ENCODE measurements around the gene CAPS. TPM values are rescaled to one million over a fixed set of nuclear protein-coding genes. Genes with fewer than 3 reads are reported as not detected.
A peak's percentile ranks its signal among the peaks of the same experiment; 100 is the strongest.

The CAPS gene
- total RNA-seq, 1 experiment from 2014 or later = 5.3 TPM

GRCh38 chr19:5947435-5947834, 33.4 kb downstream of the CAPS start:
- CTCF ChIA-PET = interaction anchor here (0.7 to 9.0 kb wide), 6 partner anchors 12 to 318 kb away, joined by 3 to 95 read pairs (median 4); no protein-coding TSS in a partner anchor
- Mint-ChIP-seq H3K4me3 (no peak overlapping the region), H3K27me3 (ENCODE audit: low read depth) (no peaks in the 10 kb centered on the region; the same call in 1 of the 2 replicates), H3K36me3 (peaks cover 6% of the 10 kb centered on the region; the same call in 1 of the 2 replicates), H3K27ac (peak overlapping the region; percentile 91; the same call in 1 of the 2 replicates), H3K4me1 (peaks cover 57% of the 10 kb centered on the region), H3K9me3 (no peaks in the 10 kb centered on the region)
- DNase-seq (ENCODE audit: low spot score) (no peak), ATAC-seq (no peak)
- POLR2A ChIA-PET = interaction anchor here (0.6 to 1.6 kb wide), 3 partner anchors 43 to 143 kb away, joined by 4 to 6 read pairs (median 5); partner anchors contain the start of gene VMAC
- TF ChIP-seq ESRRA (CRISPR knock-in tag; IDR thresholded peaks at IDR 0.05; ENCODE audit: borderline replicate concordance) (no peak), ZNF263 (CRISPR knock-in tag; IDR thresholded peaks at IDR 0.05; ENCODE audit: low read depth) (no peak), TCF7 (CRISPR knock-in tag; IDR thresholded peaks at IDR 0.05; ENCODE audit: low read depth) (no peak), ZNF671 (CRISPR knock-in tag; IDR thresholded peaks at IDR 0.05) (no peak), JAZF1 (CRISPR knock-in tag; IDR thresholded peaks at IDR 0.05) (no peak), MLX (CRISPR knock-in tag; IDR thresholded peaks at IDR 0.05) (no peak), ATF2 (CRISPR knock-in tag; IDR thresholded peaks at IDR 0.05; ENCODE audit: borderline replicate concordance, low read depth) (no peak), HMGA2 (CRISPR knock-in tag; IDR thresholded peaks at IDR 0.05) (no peak), ZNF423 (CRISPR knock-in tag; IDR thresholded peaks at IDR 0.05) (no peak), ZNF317 (CRISPR knock-in tag; IDR thresholded peaks at IDR 0.05; ENCODE audit: borderline replicate concordance, low read depth) (no peak), NR3C1 (CRISPR knock-in tag; conservative IDR thresholded peaks at IDR 0.05; ENCODE audit: low read depth) (no peak), ZNF512 (CRISPR knock-in tag; IDR thresholded peaks at IDR 0.05; ENCODE audit: borderline replicate concordance) (no peak), ZNF281 (CRISPR knock-in tag; IDR thresholded peaks at IDR 0.05) (no peak), GRHL2 (CRISPR knock-in tag; IDR thresholded peaks at IDR 0.05; ENCODE audit: insufficient replicate concordance, severe bottlenecking) (no peak), ERG (CRISPR knock-in tag; IDR thresholded peaks at IDR 0.05) (no peak)

GRCh38 chr19:5948752-5949564, 34.9 kb downstream of the CAPS start:
- Mint-ChIP-seq H3K27ac (peak overlapping the region; percentile 42), H3K36me3 (peaks cover 6% of the 10 kb centered on the region; the same call in 1 of the 2 replicates), H3K9me3 (no peaks in the 10 kb centered on the region), H3K27me3 (ENCODE audit: low read depth) (no peaks in the 10 kb centered on the region; the same call in 1 of the 2 replicates), H3K4me3 (no peak overlapping the region), H3K4me1 (peaks cover 69% of the 10 kb centered on the region)
- CTCF ChIA-PET = interaction anchor here (1.0 to 9.0 kb wide), 6 partner anchors 19 to 145 kb away, joined by 3 to 95 read pairs (median 6); no protein-coding TSS in a partner anchor
- ATAC-seq = no peak
- POLR2A ChIA-PET = interaction anchor here (0.6 kb wide), 2 partner anchors 11 to 1541 kb away, joined by 3 to 6 read pairs; no protein-coding TSS in a partner anchor
- DNase-seq (ENCODE audit: low spot score) = no peak
- TF ChIP-seq ZNF532 (CRISPR knock-in tag; IDR thresholded peaks at IDR 0.05; ENCODE audit: borderline replicate concordance) (no peak), SOX15 (CRISPR knock-in tag; IDR thresholded peaks at IDR 0.05) (no peak), ATF3 (CRISPR knock-in tag; conservative IDR thresholded peaks at IDR 0.05) (no peak), SMAD4 (CRISPR knock-in tag; IDR thresholded peaks at IDR 0.05) (no peak), TEAD1 (CRISPR knock-in tag; IDR thresholded peaks at IDR 0.05) (no peak)
